Glomerular visceral epithelial cell (primary cell): ENCODE results near the gene TMCO5A.
"Not testable (repeated sequence)": the region's sequence is repeated elsewhere in the genome, so short reads cannot be mapped to it uniquely, and the experiment has no call there.

ENCODE experiments used
- DNase-seq: peaks from one replicate; pipeline ENCODE4 v3.0.0-alpha.2; 2016; ENCODE audit errors: extremely low spot score

The TMCO5A gene

DNA sequence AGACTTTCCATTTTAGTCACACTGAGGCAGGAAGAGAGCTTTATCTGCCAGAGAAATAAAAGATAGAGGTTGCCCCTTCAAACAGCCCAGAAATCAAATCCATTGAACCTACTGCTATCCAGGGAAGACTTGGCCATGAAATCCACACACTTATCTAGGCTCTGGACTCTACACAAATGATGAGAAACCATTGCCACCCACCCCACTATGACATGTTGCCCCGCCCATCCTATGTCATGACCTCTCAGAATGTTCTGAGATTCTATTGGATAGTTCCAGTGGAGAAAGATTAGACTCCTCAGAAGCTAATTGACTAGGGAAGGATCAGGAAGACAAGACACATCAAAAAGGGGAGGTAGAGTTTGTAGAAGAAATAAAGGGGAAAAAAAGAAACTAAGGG lies at the start of gene TMCO5A:
TMCO5A (plus strand) TSS at position 301 of the 400 bp plus-strand sequence. CDS start 1,684 bp downstream, outside the sequence.
- DNase-seq: no peak

DNA sequence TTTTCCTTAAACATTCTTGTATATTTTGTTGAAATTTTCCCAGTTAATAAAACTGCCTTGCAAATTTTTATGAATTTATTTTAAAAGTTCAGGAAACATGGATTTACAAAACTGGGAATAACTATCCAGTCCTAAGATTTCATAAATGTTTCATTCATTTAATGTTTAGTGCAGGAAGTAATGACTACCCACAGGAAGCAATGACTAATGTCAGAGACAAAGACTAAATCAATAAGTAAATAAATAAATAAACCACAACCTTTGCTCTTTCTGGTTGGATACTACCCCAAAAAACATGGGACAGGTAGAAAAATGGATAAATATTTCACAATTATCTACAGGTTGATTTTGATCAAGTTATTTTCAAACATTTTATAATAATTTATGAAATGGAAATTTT lies 48.8 kb upstream of the TMCO5A start:
- no peak for DNase-seq

DNA sequence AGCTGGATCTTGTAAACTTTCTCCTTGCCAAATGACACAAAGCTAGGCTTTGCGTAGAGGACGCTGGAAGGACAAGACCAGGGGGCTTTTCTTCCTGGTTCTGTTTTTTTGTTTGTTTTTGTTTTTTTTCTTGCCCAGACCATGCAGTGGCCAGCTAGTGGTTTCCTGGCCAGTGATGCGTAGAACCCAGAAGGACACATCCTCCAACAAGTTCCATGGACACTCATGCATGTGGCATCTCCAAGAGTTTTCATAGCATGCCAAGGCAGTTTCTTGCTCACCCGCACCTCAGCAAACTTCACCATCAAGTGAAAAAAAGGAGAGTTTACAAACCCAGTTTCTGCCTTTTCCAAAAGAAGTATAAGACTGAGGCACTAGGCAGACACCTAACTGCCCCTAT lies 46.1 kb upstream of the TMCO5A start:
- DNase-seq: peak; percentile 65

DNA sequence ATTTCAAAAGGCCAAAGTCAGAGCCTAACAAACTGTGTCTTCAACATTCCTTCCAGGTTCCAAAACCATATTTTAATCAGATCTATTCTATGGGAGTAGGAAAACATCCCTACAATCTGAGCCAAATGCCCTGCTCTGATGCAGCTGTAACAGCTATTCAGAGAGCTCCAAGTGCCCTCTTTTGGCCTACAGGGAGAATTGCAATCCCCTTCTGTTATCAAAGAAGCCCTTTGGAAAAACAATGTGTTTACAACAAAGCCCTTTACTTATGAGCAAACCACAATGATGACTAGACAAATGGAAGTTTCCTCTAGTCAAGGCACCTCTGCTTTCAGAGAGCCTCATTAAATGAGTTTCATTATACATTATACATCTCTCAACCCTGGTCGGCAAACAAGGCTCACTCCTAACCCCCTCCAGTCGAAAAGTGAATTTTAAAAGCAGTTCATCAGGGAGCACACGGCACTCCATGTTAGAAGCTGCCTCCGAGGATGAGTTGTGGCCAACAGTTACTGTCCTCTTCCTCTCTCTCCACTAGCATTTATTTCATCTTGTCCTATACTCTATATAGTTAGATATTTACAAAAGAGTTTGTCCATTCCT lies 42.6 kb upstream of the TMCO5A start:
- peak; percentile 49 for DNase-seq

DNA sequence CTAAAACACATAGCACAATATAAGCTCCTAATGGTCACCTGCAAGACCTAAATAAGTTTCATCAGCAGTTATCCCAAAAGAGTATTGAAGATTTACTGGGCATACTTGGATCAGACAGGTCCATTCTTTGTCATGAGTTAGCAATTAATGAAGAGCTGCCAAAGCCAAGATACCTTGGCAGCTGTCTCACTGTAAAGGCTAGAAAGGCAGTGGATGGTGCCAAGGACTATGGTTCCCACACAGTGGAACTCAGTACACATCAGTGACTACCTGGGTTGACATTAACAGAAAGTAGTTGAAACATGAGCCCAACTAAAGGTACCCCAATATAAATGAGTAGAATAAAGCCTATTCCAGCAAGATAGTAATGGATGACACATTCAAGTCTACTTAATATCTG lies 41.1 kb upstream of the TMCO5A start:
- no peak for DNase-seq

DNA sequence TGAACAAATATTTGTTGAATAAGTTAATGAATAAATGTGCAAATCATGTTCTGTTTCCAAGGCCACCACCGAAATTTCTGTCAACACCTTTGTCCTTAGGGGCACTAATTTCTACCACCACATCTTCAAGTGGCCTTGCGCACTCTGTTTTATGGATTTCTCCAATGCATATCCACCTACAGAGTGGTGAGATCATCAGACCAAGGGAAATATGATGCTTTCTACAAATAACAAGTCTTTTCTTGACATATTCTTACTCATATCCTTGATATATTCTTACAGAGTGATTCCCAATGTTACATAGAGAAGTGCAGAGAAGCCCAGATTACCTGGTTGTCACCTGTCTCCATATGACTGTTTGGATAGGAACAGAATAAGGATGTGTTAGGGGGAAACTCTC lies 36.1 kb upstream of the TMCO5A start:
- no peak for DNase-seq

DNA sequence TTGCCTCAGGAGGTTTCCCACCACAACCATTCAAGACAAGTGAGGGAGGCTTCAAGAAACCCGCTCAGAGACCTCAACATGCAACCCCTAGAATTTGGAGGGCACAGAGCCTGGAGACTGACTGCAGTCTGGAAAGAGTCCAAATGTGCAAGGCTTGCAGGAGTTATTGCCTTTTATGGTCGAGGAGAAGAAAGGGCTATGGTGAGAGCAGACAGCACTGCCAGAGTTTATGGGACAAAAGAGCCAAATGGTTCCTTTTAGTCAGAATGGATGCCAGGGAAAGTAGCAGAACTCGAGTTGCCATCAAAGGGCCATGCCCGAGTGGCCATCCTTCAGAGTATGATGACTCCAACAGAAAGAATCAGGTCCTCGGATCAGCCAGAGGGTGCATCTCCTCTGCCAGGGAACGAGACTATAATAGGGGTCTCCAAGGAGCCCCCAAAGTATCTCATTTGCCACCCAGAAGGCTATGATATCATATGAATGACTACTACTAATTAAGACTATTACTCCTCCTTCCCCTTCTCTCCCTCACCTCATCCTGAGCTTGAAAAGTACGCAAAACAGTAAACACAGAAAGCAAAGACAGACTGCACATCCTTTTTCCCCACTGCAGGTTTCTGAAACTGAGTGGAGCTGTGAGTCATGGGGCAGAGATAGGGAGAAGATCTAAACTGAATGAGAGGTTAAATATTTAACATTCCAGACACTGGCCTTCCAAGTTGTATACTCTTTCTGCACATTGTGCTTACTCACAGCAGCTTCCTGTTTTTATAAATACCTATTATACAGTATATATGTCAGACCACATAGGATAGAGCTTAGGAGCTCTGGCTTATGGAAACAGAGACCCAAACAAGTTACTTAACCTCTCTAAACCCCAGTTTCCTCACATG lies 33.9 kb upstream of the TMCO5A start:
- DNase-seq: peak; percentile 48

DNA sequence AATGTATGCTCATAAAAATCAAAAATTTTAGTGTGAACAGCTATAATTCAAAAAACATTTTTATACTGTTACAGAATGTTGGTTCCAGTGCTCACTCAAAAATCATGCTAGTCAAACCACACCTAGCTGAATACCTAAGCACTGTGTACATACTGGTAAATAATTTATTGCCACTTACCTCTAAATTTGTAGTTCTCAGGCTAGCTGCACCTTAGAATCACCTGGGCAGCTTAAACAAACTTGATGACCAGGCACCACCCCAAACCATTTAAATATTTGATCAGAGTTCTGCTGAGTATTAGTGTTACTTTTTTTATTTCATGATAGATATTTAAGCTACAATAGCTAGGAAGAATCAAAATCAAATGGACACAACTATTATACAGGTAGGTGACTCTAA lies 32.3 kb upstream of the TMCO5A start:
- no peak for DNase-seq

DNA sequence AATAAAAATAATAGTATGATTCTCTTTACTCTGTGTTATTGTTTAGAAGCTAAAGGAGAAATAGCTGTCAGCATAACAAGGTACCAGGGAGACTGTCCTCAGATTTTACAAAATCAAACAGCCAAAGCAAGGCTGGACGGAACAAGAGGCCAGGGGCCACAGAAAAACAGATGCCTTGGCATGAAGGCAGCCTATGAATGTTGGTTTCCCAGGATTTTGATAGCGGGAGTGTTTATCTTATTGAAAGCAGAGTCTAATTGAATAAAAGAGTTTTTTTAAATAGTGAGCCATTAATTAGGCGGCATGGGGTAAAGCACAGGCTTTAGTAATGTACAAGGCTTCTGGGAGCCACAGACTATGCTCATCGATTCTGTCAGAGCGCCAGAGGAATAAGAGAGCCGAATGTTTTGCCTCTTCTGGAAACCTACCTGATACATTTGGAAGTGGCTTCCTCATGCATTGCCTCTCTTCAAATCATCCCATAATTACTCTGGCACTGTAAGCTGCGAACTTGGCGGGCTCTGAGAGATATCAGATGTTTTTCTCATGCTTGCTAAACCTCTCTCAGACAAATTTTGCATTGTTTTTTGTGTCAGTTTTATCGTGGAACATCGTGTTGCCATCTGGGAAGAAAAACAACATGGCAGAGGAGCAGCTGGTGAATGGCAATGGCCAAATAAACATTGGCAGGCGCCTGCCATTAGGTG lies 30.4 kb upstream of the TMCO5A start:
- DNase-seq: no peak

DNA sequence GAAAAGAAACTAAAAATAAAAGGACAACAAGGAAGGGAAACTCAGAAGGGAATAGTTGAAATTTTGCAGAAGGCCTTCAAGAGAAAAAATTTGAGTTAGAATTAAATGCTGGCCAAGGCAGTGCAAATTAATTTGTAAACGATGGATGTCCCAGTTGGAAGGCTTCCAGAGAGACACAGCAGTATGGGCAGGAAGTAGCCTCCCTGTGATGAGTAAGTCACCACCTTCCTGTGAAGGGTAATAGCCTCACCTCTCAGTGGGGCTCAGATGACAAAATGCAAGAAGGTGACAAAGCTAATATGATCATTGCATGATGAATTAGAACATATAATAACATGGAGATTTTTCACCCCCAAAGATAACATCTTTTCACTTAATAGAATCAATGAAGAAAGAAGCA lies 27.3 kb upstream of the TMCO5A start:
- DNase-seq: peak; percentile 44

DNA sequence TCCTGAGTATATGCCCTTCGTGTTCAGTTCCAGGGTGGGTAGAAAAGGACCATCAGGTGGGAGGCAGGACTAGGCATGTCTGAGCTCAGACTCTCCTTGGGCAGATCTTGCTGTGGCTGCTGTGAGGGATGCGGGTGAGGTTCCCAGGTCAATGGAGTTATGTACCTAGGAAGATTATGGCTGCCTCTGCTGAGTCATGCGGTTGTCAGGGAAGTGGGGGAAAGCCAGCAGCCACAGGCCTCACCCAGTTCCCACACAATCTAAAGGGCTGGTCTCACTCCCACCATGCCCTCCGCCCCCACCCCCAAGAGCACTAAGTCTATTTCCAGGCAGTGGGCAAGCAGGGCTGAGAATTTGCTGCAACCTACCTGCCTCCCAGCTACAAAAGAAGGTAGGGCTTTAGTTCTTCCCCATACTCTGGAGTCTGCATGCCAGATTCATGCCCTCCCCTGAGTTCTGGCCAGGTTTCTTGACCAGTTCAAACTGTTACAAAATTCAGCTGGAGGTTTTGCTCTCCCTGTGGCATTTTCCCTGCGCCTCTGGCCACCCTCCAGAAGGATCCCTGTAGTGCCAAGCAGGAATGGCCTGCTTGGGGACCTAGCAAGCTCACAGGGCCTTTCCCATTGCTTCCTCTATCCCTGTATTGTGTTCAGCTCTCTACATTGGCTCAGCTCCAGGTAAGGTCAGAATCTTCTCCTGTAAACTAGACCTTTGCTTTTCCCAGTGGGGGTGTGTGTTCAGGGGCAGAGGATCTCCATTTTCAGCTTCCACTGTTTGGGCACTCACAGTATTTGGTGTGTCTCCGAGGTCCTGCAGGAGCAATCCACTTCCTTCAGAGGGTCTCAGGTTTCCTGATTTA lies 12.7 kb upstream of the TMCO5A start:
- peak; percentile 23 for DNase-seq

DNA sequence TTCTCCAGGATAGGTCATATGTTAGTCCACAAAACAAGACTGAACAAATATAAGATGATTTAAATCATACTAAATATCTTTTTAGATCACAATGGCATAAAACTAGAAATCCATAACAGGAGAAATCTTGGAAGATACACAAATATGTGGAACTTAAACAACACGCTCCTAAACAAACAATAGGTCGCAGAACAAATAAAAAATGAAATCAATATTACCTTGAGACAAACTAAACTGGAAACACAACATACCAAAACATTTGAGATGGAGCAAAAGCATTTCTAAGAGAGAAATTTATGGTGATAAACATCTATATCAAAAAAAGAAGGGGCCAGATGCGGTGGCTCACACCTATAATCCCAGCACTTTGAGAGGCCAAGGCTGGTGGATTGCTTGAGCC lies 8.3 kb upstream of the TMCO5A start:
- DNase-seq: no peak

DNA sequence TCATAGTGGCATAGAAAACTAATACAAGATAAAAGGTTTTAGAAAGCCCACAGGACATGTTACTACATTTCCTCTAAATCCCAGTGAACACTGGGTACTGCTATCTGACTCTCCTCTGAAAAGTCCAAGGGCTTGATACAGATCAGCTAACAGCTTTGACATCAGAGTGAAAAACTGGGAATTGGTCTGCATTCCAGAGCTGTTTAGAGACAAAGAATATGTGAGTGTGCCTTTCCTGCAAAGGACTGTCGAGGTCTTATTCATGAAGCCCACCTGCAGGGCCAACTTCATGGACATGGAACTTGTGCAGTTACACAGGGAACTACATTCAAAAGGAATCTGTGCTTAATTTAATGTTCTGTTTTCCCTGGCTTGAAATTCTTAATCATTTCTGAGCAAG lies 5.2 kb upstream of the TMCO5A start:
- no peak for DNase-seq

DNA sequence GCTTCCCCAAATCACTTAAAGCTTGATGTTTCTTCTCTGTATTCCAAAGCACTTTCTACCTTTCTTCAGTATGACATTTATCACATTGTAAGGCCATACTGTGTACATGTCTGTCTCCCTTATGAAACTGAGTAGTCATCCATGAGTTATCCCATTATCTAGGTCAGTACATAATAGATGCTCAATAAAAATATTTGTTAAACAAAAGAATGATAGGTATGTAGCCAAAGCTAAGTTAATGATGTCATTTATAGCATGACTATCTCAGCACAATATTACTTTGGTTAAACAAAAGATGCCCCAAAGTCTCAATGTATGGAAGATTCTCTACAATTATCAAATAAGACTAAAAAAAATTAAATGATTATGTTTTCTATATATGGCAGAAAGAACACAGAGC lies 3.1 kb upstream of the TMCO5A start:
- DNase-seq: no peak

DNA sequence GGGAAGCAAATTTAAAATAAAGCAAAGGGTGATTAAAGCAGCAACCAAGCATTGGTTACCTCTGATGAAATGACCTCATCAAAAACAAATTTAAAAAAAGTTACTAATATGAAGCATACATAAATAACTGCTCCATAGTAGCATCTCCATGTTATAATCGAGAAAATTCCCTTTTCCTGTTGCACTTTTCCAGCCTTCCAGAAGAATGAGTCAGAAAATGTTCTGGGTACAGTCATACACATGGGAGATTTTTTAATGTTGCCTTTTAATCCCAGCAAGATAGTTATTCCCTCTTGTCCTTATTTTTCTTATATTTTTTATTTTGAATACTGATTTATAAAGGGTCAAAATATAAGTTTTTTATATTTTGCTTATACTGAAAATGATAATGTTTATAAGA lies 2.6 kb upstream of the TMCO5A start:
- DNase-seq: no peak

DNA sequence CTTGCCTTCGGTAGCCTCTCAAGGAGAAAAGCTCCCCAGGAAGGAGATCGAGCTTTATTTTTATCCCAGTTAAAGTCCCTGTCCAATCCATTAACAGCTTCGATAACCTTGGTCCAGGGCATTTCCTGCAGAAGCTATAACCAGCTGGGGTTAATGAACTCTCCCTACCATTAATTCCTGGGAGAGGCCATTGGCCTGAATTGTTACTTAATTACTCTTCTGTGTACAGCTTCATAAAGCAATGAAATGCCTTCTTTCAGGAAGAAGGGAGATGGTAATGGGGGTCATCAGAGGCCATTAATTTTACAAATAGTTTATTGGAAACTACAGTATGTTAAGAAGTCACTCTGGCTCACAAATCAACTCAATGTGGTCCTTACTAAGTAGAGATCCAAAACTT lies 1.9 kb upstream of the TMCO5A start:
- no peak for DNase-seq

DNA sequence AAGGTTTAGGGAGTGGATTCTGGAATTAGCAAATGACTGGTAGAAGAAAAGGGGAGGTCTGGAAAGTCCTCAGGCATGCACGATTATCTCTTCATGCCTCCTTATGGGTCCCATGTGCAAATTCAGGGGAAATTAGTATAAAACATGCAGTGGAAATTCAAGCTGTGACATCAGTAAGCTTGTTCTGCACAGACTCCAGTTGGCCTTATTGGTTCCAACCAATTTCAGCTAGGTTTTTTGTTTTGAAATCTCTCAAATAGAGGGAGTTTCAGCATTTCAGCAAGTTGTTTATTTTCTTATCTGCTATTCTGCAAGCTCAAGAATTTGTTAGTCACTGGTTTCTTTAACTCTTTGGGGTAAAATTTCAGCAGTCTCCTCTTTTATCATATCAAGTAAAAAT lies 774 bp upstream of the TMCO5A start:
- DNase-seq: no peak

DNA sequence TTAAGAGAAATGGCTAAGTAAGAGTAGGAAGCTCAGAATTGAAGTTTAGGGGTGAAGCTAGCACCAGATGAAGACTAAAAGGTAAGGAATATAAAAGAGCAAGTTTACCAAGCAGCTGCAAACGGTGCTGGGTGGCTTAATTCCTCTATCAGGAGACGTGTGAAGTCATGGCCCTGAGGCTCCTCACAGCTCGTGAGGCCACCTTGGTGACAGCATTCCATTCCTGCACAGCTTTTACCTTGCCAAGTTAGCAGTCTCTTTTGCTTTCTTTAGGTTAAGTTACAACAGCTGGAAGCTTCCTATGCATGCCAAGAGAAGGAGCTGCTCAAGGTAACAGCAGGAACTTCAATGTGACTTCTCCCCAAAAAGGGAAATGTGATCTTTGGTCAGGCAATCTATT lies 6.4 kb downstream of the TMCO5A start:
- no peak for DNase-seq

DNA sequence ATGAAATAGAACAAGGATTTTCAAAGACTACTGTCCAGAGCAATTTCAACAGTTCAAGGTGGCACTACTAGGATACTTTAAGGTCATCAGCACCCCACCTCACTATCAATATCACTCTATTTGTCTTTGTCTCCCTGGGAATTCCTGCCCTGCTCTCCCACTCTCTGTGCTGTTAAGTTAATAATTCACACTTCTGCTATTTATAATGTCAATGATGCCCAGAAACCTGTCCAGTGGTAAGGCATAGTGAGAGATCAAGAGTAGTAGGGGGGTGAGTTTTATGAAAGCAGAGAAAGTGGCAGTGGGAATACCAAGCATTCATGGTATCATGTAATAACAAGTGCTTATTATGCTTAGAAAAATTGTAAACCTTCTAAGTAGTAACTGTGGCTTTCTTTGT lies 7.3 kb downstream of the TMCO5A start:
- DNase-seq: no peak

DNA sequence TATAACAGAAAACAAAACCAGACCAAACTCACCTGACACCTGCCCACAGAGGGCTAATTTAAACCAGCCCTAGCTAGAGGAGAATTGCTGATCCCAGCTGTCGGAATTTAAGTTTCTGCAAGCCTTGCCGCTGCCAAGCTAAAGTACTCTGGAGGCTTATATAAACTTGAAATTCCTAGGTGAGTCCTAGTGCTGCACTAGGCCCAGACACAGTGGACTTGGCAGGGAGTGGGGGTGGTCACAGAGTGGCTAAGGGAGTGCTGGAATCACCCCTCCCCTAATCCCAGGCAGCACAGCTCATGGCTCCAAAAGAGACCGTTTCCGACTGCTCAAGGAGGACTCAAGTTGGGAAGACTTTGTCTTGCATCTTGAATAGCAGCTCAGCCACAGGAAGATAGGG lies 17.6 kb downstream of the TMCO5A start:
- DNase-seq: no peak

DNA sequence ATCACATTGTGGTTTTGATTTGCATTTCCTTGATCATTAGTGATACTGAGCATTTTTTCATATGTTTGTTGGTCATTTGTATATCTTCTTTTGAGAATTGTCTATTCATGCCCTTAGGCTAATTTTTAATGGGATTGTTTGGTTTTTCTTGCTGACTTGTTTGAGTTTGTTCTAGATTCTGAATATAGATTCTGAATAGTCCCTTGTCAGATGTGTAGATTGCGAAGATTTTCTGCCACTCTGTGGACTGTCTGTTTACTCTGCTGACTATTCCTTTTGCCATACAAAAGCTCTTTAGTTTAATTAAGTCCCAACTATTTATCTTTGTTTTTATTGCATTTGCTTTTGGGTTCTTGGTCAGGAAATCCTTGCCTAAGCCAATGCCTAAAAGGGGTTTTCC lies 26.3 kb downstream of the TMCO5A start:
- not testable (repeated sequence) for DNase-seq

DNA sequence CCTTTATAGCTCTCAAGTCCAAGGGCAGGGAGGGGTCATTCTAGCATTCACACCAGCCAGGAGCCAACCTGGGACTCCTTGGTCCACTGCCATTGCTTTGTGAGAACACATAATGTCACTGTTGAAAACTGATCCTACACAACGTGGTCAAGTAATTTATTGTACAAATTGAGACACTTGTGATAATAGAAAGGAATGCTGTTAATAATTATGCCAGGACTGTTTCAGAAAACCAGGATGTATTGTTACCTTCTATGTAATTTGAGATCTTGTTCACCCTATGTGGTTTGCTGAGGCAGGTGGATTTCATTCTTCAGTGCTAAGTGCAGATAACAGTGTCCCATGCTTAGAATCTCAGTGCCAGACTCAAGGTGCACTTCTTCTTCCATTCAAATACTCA lies 33.3 kb downstream of the TMCO5A start:
- peak; percentile 11 for DNase-seq
